Loucy (cell line): ENCODE data around the gene SYT8.

Experiments used
- EZH2phosphoT487 ChIP-seq: fragments of 200-600 bp; IDR thresholded peaks from 2 replicates; pipeline ENCODE4 v1.6.1; 2018; ENCODE audit warnings: antibody characterized with exemption, mild to moderate bottlenecking, moderate library complexity, borderline replicate concordance
- TF ChIP-seq, protein P1 (sequence below): fragments of 200-600 bp; sonication (generic); conservative IDR thresholded peaks from 2 replicates; pipeline ENCODE4 v1.5.1; 2014; ENCODE audit warnings: mild to moderate bottlenecking, antibody characterized with exemption, low read length

DNA sequence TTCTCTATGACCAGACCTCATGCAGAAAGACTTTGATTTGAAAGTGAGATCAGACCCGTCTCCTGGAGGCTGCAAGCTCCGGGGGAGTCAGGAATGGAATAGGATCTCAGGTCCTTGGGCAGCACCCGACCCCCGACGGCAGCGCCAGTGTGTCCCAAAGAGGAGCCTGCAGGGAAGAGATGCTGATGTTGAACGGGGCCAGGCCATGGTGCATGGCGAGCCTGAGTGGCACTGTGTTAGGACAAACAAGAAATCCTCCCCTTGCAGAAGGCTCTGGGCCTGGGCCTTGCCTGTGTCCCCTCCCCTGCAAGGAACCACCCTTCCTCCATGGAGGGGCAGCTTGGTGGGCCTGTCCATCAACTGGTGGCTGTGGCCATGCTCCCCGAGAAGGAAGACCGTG, 20.1 kb upstream of the SYT8 start:
- TF ChIP-seq, protein P1, sequence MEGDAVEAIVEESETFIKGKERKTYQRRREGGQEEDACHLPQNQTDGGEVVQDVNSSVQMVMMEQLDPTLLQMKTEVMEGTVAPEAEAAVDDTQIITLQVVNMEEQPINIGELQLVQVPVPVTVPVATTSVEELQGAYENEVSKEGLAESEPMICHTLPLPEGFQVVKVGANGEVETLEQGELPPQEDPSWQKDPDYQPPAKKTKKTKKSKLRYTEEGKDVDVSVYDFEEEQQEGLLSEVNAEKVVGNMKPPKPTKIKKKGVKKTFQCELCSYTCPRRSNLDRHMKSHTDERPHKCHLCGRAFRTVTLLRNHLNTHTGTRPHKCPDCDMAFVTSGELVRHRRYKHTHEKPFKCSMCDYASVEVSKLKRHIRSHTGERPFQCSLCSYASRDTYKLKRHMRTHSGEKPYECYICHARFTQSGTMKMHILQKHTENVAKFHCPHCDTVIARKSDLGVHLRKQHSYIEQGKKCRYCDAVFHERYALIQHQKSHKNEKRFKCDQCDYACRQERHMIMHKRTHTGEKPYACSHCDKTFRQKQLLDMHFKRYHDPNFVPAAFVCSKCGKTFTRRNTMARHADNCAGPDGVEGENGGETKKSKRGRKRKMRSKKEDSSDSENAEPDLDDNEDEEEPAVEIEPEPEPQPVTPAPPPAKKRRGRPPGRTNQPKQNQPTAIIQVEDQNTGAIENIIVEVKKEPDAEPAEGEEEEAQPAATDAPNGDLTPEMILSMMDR, result no peak
- no peak for TF ChIP-seq EZH2phosphoT487
